OCI-LY1 (cell line): ENCODE measurements around the gene LONRF3.

Experiments used
- H2AFZ ChIP-seq: fragments of 200-600 bp; sonication (generic), shearing (Covaris generic); 2 replicates; pipeline ENCODE4 v1.6.0; 2014; ENCODE audit warnings: antibody characterized with exemption, mild to moderate bottlenecking, low read length
- H3F3A ChIP-seq: fragments of 200-600 bp; sonication (generic), shearing (Covaris generic); 2 replicates; pipeline ENCODE4 v1.6.0; 2014; ENCODE audit warnings: mild to moderate bottlenecking, antibody characterized with exemption, low read length, moderate library complexity; ENCODE audit not compliant: insufficient read depth
- H3K27ac ChIP-seq: fragments of 200-600 bp; sonication (generic); 2 replicates; pipeline ENCODE4 v1.5.1; 2014; ENCODE audit warnings: low read length, mixed run types, mild to moderate bottlenecking, low read depth; ENCODE audit not compliant: poor library complexity, severe bottlenecking
- H3K27me3 ChIP-seq: fragments of 200-600 bp; sonication (generic); 2 replicates; pipeline ENCODE4 v1.6.0; 2014; ENCODE audit warnings: antibody characterized with exemption, mild to moderate bottlenecking, low read length, moderate library complexity; ENCODE audit not compliant: insufficient read depth
- H3K36me3 ChIP-seq: fragments of 200-600 bp; sonication (generic); 2 replicates; pipeline ENCODE4 v1.6.1; 2014; ENCODE audit warnings: mild to moderate bottlenecking, antibody characterized with exemption, low read length, moderate library complexity, mixed read lengths; ENCODE audit not compliant: insufficient read depth
- H3K4me1 ChIP-seq: fragments of 200-600 bp; sonication (generic); 2 replicates; pipeline ENCODE4 v1.5.1; 2014; ENCODE audit warnings: mild to moderate bottlenecking, low read length, moderate library complexity; ENCODE audit not compliant: insufficient read depth, severe bottlenecking
- H3K4me2 ChIP-seq: fragments of 200-600 bp; sonication (generic), shearing (Covaris generic); 2 replicates; pipeline ENCODE4 v1.6.1; 2014; ENCODE audit warnings: low read length
- H3K4me3 ChIP-seq: fragments of 200-600 bp; sonication (generic); 2 replicates; pipeline ENCODE4 v1.5.1; 2014; ENCODE audit warnings: low read length, low read depth, mild to moderate bottlenecking, mixed read lengths; ENCODE audit not compliant: poor library complexity, severe bottlenecking
- H3K79me2 ChIP-seq: fragments of 200-600 bp; shearing (Covaris generic); 2 replicates; pipeline ENCODE4 v1.6.1; 2016; ENCODE audit warnings: mixed run types, low read length, mixed read lengths; ENCODE audit not compliant: insufficient read depth
- H3K9ac ChIP-seq: fragments of 200-600 bp; sonication (generic), shearing (Covaris generic); 2 replicates; pipeline ENCODE4 v1.6.1; 2014; ENCODE audit warnings: mild to moderate bottlenecking, low read length, mixed read lengths
- H3K9me2 ChIP-seq: fragments of 200-600 bp; sonication (generic), shearing (Covaris generic); 2 replicates; pipeline ENCODE4 v1.6.1; 2014; ENCODE audit warnings: low read depth, mild to moderate bottlenecking, low read length, mixed read lengths
- H3K9me3 ChIP-seq: fragments of 200-600 bp; shearing (Covaris generic); 2 replicates; pipeline ENCODE4 v1.6.1; 2014; ENCODE audit warnings: low read length, mixed read lengths
- H4K20me1 ChIP-seq: fragments of 200-600 bp; sonication (generic), shearing (Covaris generic); 2 replicates; pipeline ENCODE4 v1.6.0; 2016; ENCODE audit warnings: mild to moderate bottlenecking, low read length; ENCODE audit not compliant: insufficient read depth
- CTCF ChIP-seq: fragments of 200-600 bp; sonication (generic), shearing (Covaris generic); IDR thresholded peaks from 2 replicates; pipeline ENCODE4 v1.5.1; 2017; ENCODE audit warnings: mild to moderate bottlenecking, antibody characterized with exemption, low read length, moderate library complexity, mixed read lengths
- EZH2 ChIP-seq: fragments of 200-600 bp; sonication (generic), shearing (Covaris generic); IDR thresholded peaks from 2 replicates; pipeline ENCODE4 v1.8.0; 2017; ENCODE audit warnings: borderline replicate concordance, mixed run types, mild to moderate bottlenecking, antibody characterized with exemption, low read length, moderate library complexity, mixed read lengths

Gene LONRF3

GRCh38 chrX:118948270-118948669, 26.1 kb upstream of the LONRF3 start:
- no peak overlapping the region for H3K27ac ChIP-seq
- no peaks in the 10 kb centered on the region for H3K9me3 ChIP-seq
- H3K4me1 ChIP-seq: no peaks in the 10 kb centered on the region
- no peaks in the 10 kb centered on the region for H3K27me3 ChIP-seq
- no peaks in the 10 kb centered on the region for H3K79me2 ChIP-seq
- H4K20me1 ChIP-seq: no peaks in the 10 kb centered on the region
- H2AFZ ChIP-seq: no peak overlapping the region
- H3K9me2 ChIP-seq: no peaks in the 10 kb centered on the region
- TF ChIP-seq CTCF (no peak), EZH2 (no peak)
- H3K4me3 ChIP-seq: no peak overlapping the region
- H3K36me3 ChIP-seq: no peaks in the 10 kb centered on the region
- H3K9ac ChIP-seq: no peak overlapping the region
- no peak overlapping the region for H3K4me2 ChIP-seq
- no peaks in the 10 kb centered on the region for H3F3A ChIP-seq

GRCh38 chrX:118961866-118962560, 12.4 kb upstream of the LONRF3 start:
- no peak for TF ChIP-seq CTCF
- no peak for TF ChIP-seq EZH2
- Histone ChIP-seq H3K36me3 (no peaks in the 10 kb centered on the region), H3K27me3 (no peaks in the 10 kb centered on the region), H3K4me3 (no peak overlapping the region), H3K4me2 (no peak overlapping the region), H3K27ac (no peak overlapping the region), H3F3A (no peaks in the 10 kb centered on the region), H3K9ac (no peak overlapping the region), H3K79me2 (no peaks in the 10 kb centered on the region), H3K4me1 (no peaks in the 10 kb centered on the region), H4K20me1 (no peaks in the 10 kb centered on the region), H2AFZ (no peak overlapping the region), H3K9me2 (no peaks in the 10 kb centered on the region), H3K9me3 (no peaks in the 10 kb centered on the region)

- Histone ChIP-seq H3K9ac (no peak overlapping the region), H3K27me3 (no peaks in the 10 kb centered on the region), H3K9me2 (no peaks in the 10 kb centered on the region), H3K9me3 (no peaks in the 10 kb centered on the region), H3K4me2 (no peak overlapping the region), H3K4me3 (no peak overlapping the region), H3K4me1 (no peaks in the 10 kb centered on the region), H2AFZ (no peak overlapping the region), H3F3A (no peaks in the 10 kb centered on the region), H3K79me2 (no peaks in the 10 kb centered on the region), H4K20me1 (no peaks in the 10 kb centered on the region), H3K27ac (no peak overlapping the region), H3K36me3 (no peaks in the 10 kb centered on the region)
- TF ChIP-seq CTCF: no peak
- no peak for TF ChIP-seq EZH2
Measured at GRCh38 chrX:118963159-118963558, 11.3 kb upstream of the LONRF3 start.
